OCI-LY3 (cell line): ENCODE data around the gene CA10.

Source experiments
- EZH2phosphoT487 ChIP-seq: fragments of 200-600 bp; shearing (Covaris generic); IDR thresholded peaks from 2 replicates; pipeline ENCODE4 v1.6.1; 2018; ENCODE audit warnings: antibody characterized with exemption, mixed run types, low read depth
- TF ChIP-seq, protein P1 (sequence below): fragments of 200-600, 300-600 bp; sonication (generic); IDR thresholded peaks from 2 replicates; pipeline ENCODE4 v1.5.1; 2014; ENCODE audit warnings: antibody characterized with exemption, low read length, low read depth

DNA sequence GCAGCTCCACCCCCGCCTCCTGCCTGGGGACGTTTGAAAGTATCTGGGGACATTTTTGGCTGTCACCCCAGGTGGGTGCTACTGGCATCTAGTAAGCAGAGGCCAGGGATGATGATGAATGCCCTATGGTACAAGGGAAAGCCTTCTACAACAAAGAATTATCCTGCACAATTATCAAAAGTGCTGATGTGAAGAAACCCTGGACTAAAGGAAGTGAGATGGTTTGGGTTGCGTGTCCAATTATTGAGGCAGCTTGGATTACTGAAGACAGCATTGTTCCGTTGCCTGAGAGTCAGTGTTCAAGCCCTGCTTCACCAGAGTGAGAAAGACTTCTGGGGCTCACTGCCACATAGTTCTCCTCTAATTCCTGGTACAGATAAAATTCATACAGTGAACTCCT lies 343.4 kb downstream of the CA10 start:
- TF ChIP-seq, protein P1, sequence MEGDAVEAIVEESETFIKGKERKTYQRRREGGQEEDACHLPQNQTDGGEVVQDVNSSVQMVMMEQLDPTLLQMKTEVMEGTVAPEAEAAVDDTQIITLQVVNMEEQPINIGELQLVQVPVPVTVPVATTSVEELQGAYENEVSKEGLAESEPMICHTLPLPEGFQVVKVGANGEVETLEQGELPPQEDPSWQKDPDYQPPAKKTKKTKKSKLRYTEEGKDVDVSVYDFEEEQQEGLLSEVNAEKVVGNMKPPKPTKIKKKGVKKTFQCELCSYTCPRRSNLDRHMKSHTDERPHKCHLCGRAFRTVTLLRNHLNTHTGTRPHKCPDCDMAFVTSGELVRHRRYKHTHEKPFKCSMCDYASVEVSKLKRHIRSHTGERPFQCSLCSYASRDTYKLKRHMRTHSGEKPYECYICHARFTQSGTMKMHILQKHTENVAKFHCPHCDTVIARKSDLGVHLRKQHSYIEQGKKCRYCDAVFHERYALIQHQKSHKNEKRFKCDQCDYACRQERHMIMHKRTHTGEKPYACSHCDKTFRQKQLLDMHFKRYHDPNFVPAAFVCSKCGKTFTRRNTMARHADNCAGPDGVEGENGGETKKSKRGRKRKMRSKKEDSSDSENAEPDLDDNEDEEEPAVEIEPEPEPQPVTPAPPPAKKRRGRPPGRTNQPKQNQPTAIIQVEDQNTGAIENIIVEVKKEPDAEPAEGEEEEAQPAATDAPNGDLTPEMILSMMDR = no peak
- no peak for TF ChIP-seq EZH2phosphoT487
